Endothelial cell (in vitro differentiated cells): ENCODE results near the gene ZMIZ1. TPM values are rescaled to one million over a fixed set of nuclear protein-coding genes. Genes with fewer than 3 reads are reported as not detected.
A peak's percentile ranks its signal among the peaks of the same experiment; 100 is the strongest.

Source experiments
- DNase-seq: peaks from one replicate; pipeline ENCODE4 v3.0.0; 2021; ENCODE audit warnings: low spot score
- H3K27ac Mint-ChIP-seq: one replicate; pipeline ENCODE4 v1.8.0; 2021; ENCODE audit warnings: mixed read lengths, inconsistent platforms; ENCODE audit not compliant: unreplicated experiment
- H3K27me3 Mint-ChIP-seq: one replicate; pipeline ENCODE4 v1.8.0; 2021; ENCODE audit warnings: mild to moderate bottlenecking, moderate library complexity, mixed read lengths, inconsistent platforms; ENCODE audit not compliant: unreplicated experiment
- H3K36me3 Mint-ChIP-seq: one replicate; pipeline ENCODE4 v1.8.0; 2021; ENCODE audit warnings: mild to moderate bottlenecking, low read depth, mixed read lengths, inconsistent platforms; ENCODE audit not compliant: unreplicated experiment
- H3K4me1 Mint-ChIP-seq: one replicate; pipeline ENCODE4 v1.8.0; 2021; ENCODE audit warnings: mild to moderate bottlenecking, mixed read lengths, inconsistent platforms; ENCODE audit not compliant: unreplicated experiment
- H3K4me3 Mint-ChIP-seq: one replicate; pipeline ENCODE4 v1.8.0; 2021; ENCODE audit warnings: mild to moderate bottlenecking, mixed read lengths, inconsistent platforms; ENCODE audit not compliant: unreplicated experiment
- H3K9me3 Mint-ChIP-seq: one replicate; pipeline ENCODE4 v1.8.0; 2021; ENCODE audit warnings: mixed read lengths, inconsistent platforms; ENCODE audit not compliant: unreplicated experiment
- total RNA-seq: library from RNA; stranded (reverse); fragmentation: NEBNext Ultra II Directional; extraction: Animal tissue kit (Norgen Biotek cat#: 25700); gene quantifications from one replicate; pipeline ENCODE4 v1.2.1, GENCODE V29; 2021; ENCODE audit not compliant: unreplicated experiment
- TF ChIP-seq, protein P1 (sequence below): fragments of 200-600 bp; sonication (generic); IDR thresholded peaks from one replicate; pipeline ENCODE4 v1.5.0; 2021; ENCODE audit warnings: antibody characterized with exemption; ENCODE audit not compliant: unreplicated experiment

ZMIZ1 gene
- total RNA-seq, 1 donor from 2014 or later = 102 TPM

DNA sequence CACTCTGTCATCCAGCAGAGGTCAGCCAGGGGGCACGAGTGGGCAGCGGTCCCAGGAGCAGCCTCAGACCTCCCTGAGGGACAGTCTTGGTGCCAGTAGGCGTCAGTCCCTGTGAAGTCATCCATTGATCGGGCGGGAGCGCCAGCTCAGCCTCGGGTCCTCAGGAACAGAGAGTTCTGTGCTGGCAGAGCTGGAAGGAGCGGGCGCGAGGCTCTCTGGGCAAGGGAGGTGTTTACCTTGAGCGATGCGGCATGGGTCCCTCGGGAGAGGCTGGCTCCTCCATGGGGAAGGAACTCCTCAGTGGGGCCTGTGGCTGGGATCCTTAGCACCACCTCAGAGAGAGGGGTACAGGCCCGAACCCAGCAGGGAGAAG, 177.4 kb downstream of the ZMIZ1 start:
- Mint-ChIP-seq H3K4me3 (no peak overlapping the region), H3K9me3 (no peaks in the 10 kb centered on the region), H3K36me3 (peaks cover 17% of the 10 kb centered on the region), H3K27ac (peak overlapping the region; percentile 80), H3K27me3 (peaks cover 25% of the 10 kb centered on the region), H3K4me1 (peaks cover 57% of the 10 kb centered on the region)
- TF ChIP-seq, protein P1, sequence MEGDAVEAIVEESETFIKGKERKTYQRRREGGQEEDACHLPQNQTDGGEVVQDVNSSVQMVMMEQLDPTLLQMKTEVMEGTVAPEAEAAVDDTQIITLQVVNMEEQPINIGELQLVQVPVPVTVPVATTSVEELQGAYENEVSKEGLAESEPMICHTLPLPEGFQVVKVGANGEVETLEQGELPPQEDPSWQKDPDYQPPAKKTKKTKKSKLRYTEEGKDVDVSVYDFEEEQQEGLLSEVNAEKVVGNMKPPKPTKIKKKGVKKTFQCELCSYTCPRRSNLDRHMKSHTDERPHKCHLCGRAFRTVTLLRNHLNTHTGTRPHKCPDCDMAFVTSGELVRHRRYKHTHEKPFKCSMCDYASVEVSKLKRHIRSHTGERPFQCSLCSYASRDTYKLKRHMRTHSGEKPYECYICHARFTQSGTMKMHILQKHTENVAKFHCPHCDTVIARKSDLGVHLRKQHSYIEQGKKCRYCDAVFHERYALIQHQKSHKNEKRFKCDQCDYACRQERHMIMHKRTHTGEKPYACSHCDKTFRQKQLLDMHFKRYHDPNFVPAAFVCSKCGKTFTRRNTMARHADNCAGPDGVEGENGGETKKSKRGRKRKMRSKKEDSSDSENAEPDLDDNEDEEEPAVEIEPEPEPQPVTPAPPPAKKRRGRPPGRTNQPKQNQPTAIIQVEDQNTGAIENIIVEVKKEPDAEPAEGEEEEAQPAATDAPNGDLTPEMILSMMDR = no peak
- no peak for DNase-seq

DNA sequence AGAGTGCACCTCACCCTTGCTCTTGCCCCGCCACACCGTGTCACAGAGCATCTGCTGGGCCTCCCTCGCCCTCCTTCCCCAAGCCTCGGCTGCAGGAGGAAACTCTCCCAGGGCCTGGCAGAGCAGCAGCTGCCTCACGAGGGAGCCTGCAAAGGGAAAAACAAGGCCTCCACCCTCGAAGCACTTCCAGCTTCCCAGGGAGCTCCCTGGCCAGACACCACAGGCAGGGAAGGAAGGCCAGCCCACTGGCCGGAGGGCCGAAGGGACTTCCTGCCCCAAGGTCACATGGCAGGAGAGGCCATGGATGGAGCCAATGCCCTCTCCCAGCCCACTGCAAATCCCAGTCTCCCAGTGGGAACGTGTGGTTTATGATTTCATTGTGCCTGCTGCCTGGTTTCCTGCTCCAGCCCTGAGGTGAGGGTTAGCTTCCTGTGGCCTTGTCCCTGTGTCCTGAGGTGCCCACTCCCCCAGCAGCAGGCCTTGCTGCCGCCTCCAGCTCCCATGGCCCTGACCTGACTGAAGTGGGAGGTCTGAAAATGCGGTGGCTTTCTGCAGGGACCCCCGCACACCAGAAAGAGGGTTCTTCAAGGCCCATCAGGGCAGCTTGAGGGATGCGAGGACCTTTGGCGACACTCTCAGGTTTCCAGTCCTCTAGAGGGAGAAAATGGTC, 178.0 kb downstream of the ZMIZ1 start:
- H3K27me3 Mint-ChIP-seq = peaks cover 22% of the 10 kb centered on the region
- no peaks in the 10 kb centered on the region for H3K9me3 Mint-ChIP-seq
- peak; percentile 42 for DNase-seq
- TF ChIP-seq, protein P1 = no peak
- H3K36me3 Mint-ChIP-seq = peaks cover 21% of the 10 kb centered on the region
- H3K4me1 Mint-ChIP-seq = peaks cover 55% of the 10 kb centered on the region
- no peak overlapping the region for H3K4me3 Mint-ChIP-seq
- H3K27ac Mint-ChIP-seq = peak overlapping the region; percentile 78

DNA sequence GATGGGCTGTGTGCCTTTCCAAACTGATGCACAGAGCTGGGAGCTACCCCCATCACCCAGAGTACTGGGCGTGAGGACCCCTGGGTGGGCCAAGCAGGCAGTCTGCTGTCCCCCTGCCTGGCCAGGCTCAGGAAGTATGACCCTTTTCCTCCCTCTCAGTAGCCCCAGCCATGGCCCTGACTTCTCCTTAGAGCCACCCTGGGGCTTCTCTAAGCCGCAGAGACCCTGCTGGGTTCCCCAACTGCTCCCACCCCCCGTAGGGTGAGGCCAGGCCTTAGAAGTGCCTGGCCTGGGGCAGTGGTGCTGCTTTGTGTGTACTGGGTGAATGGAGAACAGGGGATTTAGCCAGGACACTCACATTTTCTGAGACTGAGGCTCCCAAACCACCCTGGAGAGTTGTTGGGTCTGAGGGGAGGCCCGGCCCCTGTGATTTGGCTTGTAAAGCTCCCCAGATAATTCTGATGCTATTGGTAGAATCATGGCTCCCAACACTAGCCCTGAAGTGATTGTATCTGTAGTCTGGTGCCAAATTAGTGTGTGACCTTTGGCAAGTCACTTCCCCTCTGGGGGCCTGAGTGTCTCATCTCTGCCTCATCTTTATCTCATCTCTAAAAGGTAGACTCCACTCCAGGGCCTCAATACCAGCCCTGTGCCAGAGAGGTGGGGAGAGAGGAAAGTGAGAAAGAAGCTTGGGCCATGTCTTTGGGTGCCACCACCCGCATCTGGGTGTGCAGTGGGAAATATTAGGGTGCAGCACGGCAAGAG, 178.8 kb downstream of the ZMIZ1 start:
- Mint-ChIP-seq H3K27ac (peak overlapping the region; percentile 89), H3K36me3 (peaks cover 25% of the 10 kb centered on the region), H3K4me3 (peak overlapping the region; percentile 30), H3K4me1 (peaks cover 55% of the 10 kb centered on the region), H3K9me3 (no peaks in the 10 kb centered on the region), H3K27me3 (peaks cover 19% of the 10 kb centered on the region)
- DNase-seq = no peak
- TF ChIP-seq, protein P1 = no peak

DNA sequence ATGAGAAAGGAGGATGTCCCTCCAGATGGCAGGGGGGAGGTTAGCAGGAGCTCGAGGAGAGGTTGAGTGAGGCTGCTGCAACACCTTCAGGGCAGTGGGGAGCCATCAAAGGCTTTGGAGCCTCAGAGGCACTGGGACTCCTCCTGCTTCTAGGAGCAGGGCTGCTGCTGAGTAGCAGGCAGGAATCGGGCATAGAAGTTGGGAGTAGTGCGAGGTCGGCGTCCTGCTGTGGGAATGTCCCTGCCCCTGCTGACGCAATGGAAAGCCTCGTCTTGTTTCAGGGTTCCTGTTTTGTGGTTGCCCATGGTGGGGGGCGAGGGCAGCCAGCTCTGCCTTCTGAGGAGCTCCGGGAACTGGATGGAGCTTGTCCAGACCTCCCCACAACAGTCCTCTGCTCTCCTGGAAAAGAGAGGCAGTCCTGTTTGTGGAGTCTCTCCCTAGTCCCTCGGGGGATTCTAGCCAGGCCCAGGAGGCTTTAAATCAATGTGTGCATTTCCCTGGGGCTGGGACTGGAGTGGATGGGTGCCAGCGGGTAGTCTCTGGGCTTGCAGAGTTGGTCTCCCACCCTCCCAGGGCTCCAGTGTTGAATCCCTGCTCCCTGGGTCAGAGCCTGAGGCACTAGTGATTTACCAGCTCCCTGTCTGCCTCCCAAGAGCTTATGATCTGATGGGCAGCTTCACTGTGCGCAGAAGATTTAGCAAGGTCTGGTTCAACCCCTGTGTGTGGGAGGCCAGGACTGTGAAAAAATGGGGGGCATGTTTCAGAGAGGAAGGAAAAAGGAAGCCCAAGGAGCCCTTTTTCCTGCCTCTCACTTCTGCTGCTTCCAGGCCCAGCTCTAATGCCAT, 179.8 kb downstream of the ZMIZ1 start:
- H3K4me1 Mint-ChIP-seq = peaks cover 55% of the 10 kb centered on the region
- TF ChIP-seq, protein P1 = no peak
- H3K27me3 Mint-ChIP-seq = peaks cover 21% of the 10 kb centered on the region
- peaks cover 26% of the 10 kb centered on the region for H3K36me3 Mint-ChIP-seq
- H3K27ac Mint-ChIP-seq = peak overlapping the region; percentile 89
- peak overlapping the region; percentile 30 for H3K4me3 Mint-ChIP-seq
- DNase-seq = no peak
- H3K9me3 Mint-ChIP-seq = no peaks in the 10 kb centered on the region
